Bronchus fibroblast of lung (primary cell): ENCODE results near the gene NAALADL1. TPM values are rescaled to one million over a fixed set of nuclear protein-coding genes. Genes with fewer than 3 reads are reported as not detected.

ENCODE experiments used
- total RNA-seq: library from RNA; depleted of rRNA; stranded (reverse); fragments of >200 nt; gene quantifications from 2 replicates; pipeline ENCODE4 v1.2.3, GENCODE V29; 2015

The NAALADL1 gene, protein sequence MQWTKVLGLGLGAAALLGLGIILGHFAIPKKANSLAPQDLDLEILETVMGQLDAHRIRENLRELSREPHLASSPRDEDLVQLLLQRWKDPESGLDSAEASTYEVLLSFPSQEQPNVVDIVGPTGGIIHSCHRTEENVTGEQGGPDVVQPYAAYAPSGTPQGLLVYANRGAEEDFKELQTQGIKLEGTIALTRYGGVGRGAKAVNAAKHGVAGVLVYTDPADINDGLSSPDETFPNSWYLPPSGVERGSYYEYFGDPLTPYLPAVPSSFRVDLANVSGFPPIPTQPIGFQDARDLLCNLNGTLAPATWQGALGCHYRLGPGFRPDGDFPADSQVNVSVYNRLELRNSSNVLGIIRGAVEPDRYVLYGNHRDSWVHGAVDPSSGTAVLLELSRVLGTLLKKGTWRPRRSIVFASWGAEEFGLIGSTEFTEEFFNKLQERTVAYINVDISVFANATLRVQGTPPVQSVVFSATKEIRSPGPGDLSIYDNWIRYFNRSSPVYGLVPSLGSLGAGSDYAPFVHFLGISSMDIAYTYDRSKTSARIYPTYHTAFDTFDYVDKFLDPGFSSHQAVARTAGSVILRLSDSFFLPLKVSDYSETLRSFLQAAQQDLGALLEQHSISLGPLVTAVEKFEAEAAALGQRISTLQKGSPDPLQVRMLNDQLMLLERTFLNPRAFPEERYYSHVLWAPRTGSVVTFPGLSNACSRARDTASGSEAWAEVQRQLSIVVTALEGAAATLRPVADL
- total RNA-seq, result 41.6 and 44.4 TPM in 2 replicates

DNA sequence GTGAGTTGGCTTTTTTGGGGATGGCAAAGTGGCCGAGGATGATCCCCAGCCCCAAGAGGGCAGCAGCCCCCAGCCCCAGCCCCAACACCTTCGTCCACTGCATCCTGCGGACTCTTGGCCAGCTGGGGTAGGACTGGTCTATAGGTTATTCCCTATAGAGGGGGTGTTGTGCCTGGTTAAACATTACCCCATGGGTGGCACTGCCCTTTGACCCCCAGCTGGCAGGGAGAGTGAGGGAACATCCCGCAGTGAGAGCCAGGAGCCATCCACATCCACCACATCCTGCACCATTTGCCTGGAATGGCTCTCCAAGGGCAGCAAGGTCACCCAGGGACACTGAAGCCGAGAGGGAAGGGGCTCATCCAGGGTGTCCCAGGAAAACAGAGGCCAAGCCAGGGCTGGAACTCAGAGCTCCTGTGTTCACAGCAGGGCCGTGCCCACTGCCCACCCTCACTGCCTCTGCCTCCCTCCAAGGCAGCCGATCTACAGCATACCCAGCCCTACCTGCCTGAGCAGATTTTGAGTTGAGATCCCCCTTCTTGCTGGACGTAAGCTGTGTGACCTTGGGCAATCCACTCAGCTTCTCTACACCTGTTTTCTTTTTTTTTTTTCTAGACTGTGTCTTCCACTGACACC, at the start of gene NAALADL1:
NAALADL1 (minus strand) TSS at position 135 of the 636 bp plus-strand sequence; CDS start at position 103, 32 bp downstream.

DNA sequence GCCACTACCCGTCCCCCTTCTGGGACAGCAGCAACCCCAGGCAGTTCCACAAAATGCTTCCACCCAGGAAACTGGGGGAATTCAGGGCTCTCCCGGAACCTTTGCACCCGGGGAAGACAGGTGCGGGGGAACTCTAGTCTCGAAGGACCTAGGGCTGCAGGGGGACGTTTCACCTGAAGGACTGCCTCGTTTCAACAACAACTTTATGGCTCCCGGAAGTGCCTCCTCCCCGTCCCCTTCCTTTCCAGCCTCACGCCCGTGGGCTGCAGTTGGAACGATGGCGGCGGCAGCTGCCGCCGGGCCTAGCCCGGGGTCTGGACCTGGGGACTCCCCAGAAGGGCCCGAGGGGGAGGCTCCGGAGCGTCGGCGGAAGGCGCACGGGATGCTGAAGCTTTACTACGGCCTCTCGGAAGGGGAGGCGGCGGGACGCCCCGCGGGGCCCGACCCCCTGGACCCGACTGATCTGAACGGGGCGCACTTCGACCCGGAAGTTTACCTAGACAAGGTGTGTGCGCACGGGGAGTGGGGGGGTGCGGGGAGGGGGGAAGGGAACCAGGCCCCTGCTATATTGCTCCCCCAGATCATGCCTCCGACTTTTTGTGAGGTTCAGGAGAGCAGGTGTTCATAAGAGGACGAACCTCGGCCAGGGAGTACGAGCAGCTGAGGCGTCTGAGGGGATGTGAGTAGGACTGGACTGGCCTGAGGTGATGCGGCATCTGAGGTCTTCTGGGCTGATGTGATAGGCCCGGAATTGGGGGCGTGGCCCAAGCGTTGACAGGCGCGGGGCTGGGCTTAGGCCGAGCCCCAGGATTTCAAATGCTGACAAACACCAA, 37.8 kb upstream of the NAALADL1 start, which contains the start of gene VPS51:
VPS51 (plus strand) TSS at position 241 of the 833 bp plus-strand sequence; CDS start at position 278, 37 bp downstream.

DNA sequence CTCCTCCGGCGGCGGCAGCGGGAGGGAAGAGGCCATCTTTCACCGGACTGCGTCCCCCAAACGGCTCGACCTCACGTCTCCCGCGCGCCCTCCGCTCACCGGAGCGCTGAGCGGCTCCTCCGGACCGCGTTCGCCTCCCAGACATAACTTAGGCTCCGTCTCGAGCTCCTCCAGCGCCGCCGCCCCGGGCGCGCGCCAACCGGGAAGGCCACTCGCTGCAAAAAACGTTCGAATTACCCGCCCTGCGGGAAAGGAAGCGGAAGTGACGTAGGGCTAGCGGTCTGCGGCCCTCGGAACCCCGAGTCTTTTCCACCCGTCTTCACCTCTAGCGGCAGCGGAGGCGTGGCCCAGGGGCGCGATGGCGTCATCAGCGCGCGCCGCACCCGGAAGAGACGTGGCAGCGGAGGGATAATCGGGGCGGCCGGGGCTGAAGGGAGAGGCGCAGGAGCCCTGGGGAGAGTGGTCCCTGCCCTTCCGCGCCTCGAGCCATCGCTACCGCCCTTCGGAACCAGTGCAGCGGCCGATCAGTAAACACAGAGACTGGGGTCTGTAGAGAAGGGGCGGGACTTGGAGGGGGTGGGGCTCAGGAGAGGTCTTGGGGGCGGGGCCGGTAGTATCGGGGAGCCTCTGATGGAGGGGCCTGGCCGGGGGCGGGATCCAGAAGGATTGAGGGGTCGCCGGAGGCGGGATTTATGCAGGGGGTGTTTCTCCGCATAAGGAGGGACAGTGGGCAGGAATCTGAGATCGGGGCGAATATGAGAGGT, 25.7 kb upstream of the NAALADL1 start, which contains the start of the genes CDCA5 and ZFPL1:
CDCA5 (minus strand) TSS at position 207 of the 764 bp plus-strand sequence; CDS start at position 145, 62 bp downstream.
ZFPL1 (plus strand) TSS at position 389 of the 764 bp plus-strand sequence. CDS start 477 bp downstream, outside the sequence.

DNA sequence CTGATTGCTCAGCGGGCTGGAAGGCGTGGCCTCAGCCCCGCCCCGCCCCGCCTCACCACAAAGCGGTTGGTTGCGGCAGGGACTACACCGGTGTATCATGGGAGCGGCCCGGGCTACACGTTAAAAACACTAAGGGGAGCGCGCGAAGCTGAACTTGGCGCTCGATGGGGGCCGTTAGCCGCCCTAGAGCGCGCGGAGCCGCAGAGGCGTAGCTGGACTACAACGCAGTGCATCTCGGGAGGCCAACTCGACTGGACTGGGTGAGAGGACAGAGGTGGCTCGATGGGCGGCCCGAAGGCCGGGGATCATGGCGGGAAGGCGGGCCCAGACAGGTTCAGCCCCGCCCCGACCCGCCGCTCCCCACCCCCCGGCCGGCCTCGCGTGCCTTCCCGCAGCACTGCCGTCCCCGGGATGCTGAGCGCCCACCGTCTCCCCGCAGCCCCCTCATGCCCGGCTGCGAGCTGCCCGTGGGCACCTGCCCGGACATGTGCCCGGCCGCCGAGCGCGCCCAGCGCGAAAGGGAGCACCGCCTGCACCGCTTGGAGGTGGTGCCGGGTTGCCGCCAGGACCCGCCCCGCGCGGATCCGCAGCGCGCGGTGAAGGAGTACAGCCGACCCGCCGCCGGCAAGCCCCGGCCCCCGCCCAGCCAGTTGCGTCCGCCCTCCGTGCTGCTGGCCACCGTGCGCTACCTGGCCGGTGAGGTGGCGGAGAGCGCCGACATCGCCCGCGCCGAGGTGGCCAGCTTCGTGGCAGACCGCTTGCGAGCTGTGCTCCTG, 17.3 kb downstream of the NAALADL1 start, which contains the start of gene SAC3D1:
SAC3D1 (plus strand) TSS at position 364 of the 776 bp plus-strand sequence; CDS start at position 447, 83 bp downstream.

DNA sequence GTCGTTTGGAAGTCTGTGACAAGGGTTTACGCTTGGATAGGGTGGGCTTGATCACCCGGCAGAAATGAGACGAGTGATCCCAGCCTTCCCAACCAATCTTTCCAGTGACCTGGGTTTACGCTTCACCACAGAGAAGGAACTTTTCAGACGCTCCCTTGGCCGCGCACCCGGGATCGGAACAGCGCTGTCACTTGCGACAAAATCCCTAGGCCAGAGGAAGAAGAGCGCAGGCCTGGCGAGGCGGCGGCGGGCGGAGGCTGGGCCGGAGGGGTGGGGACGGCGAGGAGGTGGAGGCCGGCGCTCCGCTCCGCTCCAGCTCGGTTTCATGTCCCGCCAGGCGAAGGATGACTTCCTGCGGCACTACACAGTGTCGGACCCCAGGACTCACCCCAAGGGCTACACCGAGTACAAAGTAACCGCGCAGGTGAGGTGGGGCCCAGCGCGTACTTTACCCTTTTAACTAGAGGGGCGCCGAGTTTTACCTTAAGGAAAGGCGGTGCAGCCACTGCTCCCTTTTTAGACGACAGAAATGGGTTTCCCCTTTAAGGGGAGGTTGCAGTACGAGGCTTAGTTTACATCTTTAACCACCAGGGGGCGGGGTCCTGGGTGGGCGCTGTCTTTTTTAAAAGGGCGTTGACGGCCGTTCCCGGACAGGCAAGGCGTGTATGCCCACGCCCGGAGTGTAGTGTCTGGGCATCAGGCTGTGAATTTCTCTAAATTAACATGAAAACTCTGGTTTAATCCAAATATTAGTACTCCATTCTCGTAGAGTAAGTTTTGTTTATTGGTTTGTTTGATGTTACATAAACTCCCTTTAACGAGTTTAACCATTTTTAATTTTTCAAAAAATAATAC, 30.9 kb downstream of the NAALADL1 start, which contains the start of gene SNX15:
SNX15 (plus strand) TSS at position 227 of the 855 bp plus-strand sequence; CDS start at position 326, 99 bp downstream.

DNA sequence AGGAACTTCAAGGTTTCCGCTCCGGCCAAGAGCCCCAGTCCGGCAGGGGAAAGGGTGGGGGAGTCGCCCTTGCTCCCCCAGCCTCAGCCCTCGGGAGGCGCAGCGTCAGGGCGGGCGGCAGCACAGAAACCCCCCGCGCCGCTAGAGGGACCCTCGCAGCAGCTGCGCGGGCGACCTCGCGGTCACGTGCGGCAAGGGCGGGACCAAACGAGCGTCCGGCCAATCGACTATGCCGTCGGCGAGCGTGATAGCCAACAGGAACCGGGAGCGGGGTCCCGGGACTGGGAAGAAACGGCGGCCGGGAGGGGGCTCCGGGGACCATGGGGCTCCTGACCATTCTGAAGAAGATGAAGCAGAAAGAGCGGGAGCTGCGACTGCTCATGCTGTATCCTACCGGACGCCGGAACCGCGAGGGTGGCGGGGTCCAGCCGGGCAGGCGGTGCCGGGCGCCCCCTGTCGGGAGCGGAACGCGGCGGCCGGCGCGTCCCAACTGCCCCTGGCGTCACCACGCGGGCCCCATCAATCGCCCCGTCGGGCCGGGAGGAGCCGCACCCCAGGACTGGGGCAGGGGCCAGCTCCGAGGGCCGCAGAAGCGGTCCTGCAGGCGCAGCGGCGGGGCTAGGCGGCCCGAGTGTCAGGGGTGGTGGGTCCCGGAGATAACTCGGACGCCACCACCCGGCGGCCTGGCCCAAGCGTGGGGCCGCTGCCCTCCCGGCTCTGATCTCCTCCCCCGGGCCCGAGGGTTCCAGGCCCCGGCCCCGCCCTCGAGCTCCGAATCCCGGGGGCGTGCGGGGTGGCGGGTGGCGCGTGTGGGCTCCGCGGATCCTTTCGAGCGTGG, 44.2 kb downstream of the NAALADL1 start, which contains the start of gene ARL2:
ARL2 (plus strand) TSS at position 273 of the 838 bp plus-strand sequence; CDS start at position 321, 48 bp downstream.

DNA sequence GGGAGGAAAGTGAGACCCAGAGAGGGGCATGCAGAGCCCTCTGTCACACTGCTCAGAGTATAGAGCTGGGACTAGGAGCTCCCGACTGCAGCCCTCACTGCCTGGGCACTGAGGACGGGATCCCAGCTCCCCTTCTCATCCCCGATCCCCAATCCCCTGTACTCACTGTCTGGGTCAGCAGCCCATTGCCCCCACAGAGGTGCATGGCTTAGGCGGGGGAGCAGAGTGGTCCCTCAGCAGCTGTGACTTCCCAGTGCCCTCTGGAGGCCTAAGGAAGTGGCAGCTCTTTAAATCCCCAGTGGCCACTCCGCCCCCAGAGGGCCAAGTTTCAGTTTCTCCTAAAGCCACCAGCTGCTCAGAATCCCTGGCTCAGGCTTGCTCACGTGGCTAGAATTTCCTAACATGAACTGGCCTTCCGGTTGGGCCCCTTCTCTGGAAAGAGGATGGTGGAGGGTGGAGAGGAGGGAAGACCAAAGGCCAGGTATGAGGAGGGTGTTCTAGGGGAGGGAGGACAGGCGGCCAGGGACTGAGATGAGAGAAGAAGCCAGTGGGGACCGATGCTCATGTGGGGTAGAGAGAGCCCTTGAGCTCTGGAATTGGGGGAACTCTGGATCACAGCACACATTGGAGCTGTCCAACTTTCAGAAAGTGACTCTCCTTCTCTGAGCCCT, 61.5 kb downstream of the NAALADL1 start, which contains the start of gene BATF2:
BATF2 (minus strand) TSS at position 262 of the 671 bp plus-strand sequence; CDS start at position 205, 57 bp downstream.

Other genes starting within 250 kb of the NAALADL1 start
- gene MEN1, start 248.0 kb downstream of the NAALADL1 start, total RNA-seq, result 20.8 and 22.2 TPM in 2 replicates
- gene CDC42BPG, start 213.9 kb downstream of the NAALADL1 start, total RNA-seq, result under 0.01 and 0.15 TPM in 2 replicates
- 71.1 and 79.8 TPM in 2 replicates for gene EHD1, start 179.9 kb downstream of the NAALADL1 start, total RNA-seq
- gene ATG2A, start 141.3 kb downstream of the NAALADL1 start, total RNA-seq, result 18.3 and 20.3 TPM in 2 replicates
- 14.1 and 16.6 TPM in 2 replicates for gene PPP2R5B, start 133.9 kb downstream of the NAALADL1 start, total RNA-seq
- not detected in 2 replicates for gene GPHA2, start 122.7 kb downstream of the NAALADL1 start, total RNA-seq
- not detected in 2 replicates for gene MAJIN, start 86.4 kb downstream of the NAALADL1 start, total RNA-seq
- 1.2 and 1.3 TPM in 2 replicates for gene BATF2, start 61.6 kb downstream of the NAALADL1 start, total RNA-seq
- 229 and 233 TPM in 2 replicates for gene ARL2, start 44.4 kb downstream of the NAALADL1 start, total RNA-seq
- gene SNX15, start 31.1 kb downstream of the NAALADL1 start, total RNA-seq, result 17.5 and 22.9 TPM in 2 replicates
- 25.7 and 27.9 TPM in 2 replicates for gene SAC3D1, start 17.3 kb downstream of the NAALADL1 start, total RNA-seq
- gene CDCA5, start 25.5 kb upstream of the NAALADL1 start, total RNA-seq, result 25.9 and 26.2 TPM in 2 replicates
- 77.6 and 78.8 TPM in 2 replicates for gene ZFPL1, start 25.7 kb upstream of the NAALADL1 start, total RNA-seq
- gene VPS51, start 37.7 kb upstream of the NAALADL1 start, total RNA-seq, result 270 and 312 TPM in 2 replicates
- gene TM7SF2, start 53.3 kb upstream of the NAALADL1 start, total RNA-seq, result 42.4 and 52.0 TPM in 2 replicates
- 11.7 and 14.8 TPM in 2 replicates for gene ZNHIT2, start 59.1 kb upstream of the NAALADL1 start, total RNA-seq
- 604 and 715 TPM in 2 replicates for gene FAU, start 63.6 kb upstream of the NAALADL1 start, total RNA-seq
- 63.9 and 72.0 TPM in 2 replicates for gene MRPL49, start 63.8 kb upstream of the NAALADL1 start, total RNA-seq
- 21.2 and 29.3 TPM in 2 replicates for gene SYVN1, start 76.0 kb upstream of the NAALADL1 start, total RNA-seq
- not detected in 2 replicates for gene SPDYC, start 111.7 kb upstream of the NAALADL1 start, total RNA-seq
- 166 and 228 TPM in 2 replicates for gene CAPN1, start 123.4 kb upstream of the NAALADL1 start, total RNA-seq
- 15.3 and 18.0 TPM in 2 replicates for gene POLA2, start 203.4 kb upstream of the NAALADL1 start, total RNA-seq